ENCODE results near the gene KRT14.

KRT14 gene

GRCh38 chr17:41536741-41537613, 49.7 kb downstream of the KRT14 start:
- POLR2A ChIA-PET: no interaction called here
- no peak for TF ChIP-seq CTCF (IDR thresholded peaks at IDR 0.05; ENCODE audit: control extremely low read depth, extremely low read depth, low read depth, missing control alignments)
- CTCF ChIA-PET: interaction anchor here (0.9 to 4.4 kb wide), 2 partner anchors 10 to 13 kb away, joined by 3 to 31 read pairs; no protein-coding TSS in a partner anchor
- DNase-seq (ENCODE audit: extremely low spot score): no peak

DNA sequence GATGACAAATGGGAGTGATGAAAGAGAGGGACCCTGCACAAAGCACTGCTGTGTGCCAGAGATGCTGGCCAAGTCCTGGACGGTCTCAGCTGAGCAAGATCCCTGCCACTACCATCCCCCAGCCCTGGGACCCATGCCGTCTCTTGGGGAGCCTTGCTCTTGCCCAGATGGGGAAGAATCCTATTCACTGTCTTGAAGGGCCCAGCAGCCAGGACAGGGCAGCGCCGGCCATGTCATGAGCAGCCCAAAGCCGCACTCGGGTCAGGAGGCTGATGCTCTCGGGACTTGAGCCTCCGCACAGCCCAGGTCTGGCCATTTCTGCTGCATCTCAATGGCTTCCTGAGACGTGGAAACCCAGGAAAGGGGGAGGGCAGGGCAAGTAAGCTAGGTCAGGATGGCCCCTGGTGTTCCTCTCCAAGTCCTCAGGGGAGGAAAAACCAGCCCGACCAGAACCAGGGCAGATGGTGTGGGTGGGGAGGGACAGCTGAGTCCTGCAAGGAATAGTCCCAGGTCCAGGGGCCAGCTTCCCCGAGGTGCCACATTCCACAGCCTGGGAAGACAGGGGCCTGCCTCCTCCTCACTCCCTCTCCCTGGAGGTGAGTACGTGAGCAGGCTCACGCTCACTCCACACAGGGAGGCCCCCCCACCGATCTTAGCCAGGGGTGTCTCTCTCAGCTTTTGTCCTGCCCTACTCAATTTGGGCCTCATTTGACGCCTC, 50.8 kb downstream of the KRT14 start:
- no peak for DNase-seq (ENCODE audit: extremely low spot score)
- TF ChIP-seq CTCF (IDR thresholded peaks at IDR 0.05; ENCODE audit: control extremely low read depth, extremely low read depth, low read depth, missing control alignments): no peak
- ChIA-PET POLR2A (no interaction called here), CTCF (interaction anchor here (2.0 to 4.4 kb wide), 2 partner anchors 14 to 127 kb away, joined by 6 to 31 read pairs; no protein-coding TSS in a partner anchor)

DNA sequence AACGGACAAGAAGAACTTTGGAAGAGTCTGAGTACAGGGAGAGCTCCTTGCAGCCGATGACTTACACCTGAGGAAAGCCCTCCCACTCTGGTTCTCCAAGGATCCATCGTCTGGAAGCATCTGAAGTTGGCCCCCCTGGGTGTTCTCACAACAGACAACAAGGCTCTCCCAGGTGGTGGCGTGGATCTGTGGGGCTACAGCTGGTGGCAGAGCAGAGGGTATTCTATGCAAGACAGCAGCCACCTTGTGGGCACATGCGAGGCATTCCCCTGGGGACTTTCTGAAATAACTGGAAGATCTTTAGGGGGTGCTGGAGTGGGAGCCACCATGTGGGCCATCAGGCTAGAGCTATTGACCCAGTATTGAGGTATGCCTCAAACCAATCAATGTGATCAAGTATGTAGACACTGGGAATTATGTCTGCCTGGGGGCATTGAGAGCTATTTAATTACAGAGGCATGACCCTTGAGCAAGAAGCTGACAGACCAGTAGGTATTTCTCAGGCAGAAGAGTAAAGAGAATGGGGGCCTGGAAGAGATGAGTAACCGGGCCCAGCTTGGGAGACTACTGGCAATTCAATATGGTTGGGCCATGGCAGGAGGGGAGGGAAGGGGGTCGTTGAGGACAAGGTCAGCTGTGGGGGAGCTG, 51.7 kb downstream of the KRT14 start:
- no peak for DNase-seq (ENCODE audit: extremely low spot score)
- CTCF ChIA-PET: interaction anchor here (1.3 to 4.4 kb wide), 3 partner anchors 15 to 127 kb away, joined by 4 to 31 read pairs (median 6); no protein-coding TSS in a partner anchor
- POLR2A ChIA-PET: no interaction called here
- TF ChIP-seq CTCF (IDR thresholded peaks at IDR 0.05; ENCODE audit: control extremely low read depth, extremely low read depth, low read depth, missing control alignments): no peak

DNA sequence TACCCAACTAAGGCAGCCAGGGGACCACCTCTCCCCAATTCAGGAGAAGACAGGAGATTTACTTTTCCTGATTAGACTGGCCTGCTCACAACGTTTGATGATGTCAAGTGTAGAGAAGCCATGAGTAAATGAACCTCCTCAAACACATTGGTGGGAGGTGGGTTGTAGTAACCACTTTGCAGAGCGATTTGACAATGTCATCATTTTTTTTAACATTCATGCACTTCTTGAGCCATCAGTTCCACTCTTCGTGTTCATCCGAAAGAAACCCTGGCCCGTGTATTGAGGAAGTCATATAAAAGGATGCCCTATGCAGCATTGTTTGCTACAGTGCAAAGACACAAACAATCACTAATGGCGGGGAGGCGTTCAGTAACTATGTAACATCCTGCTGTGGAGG, 53.1 kb downstream of the KRT14 start:
- ChIA-PET POLR2A (no interaction called here), CTCF (interaction anchor here (1.6 to 2.0 kb wide), 3 partner anchors 9 to 129 kb away, joined by 5 to 19 read pairs (median 6); no protein-coding TSS in a partner anchor)
- no peak for TF ChIP-seq CTCF (IDR thresholded peaks at IDR 0.05; ENCODE audit: control extremely low read depth, extremely low read depth, low read depth, missing control alignments)
- DNase-seq (ENCODE audit: extremely low spot score): no peak

GRCh38 chr17:41532947-41533570, 53.6 kb downstream of the KRT14 start:
- DNase-seq (ENCODE audit: extremely low spot score): no peak
- ChIA-PET POLR2A (no interaction called here), CTCF (interaction anchor here (1.6 to 1.9 kb wide), 2 partner anchors 9 to 16 kb away, joined by 5 to 19 read pairs; no protein-coding TSS in a partner anchor)
- TF ChIP-seq CTCF (IDR thresholded peaks at IDR 0.05; ENCODE audit: control extremely low read depth, extremely low read depth, low read depth, missing control alignments): no peak
